Right lobe of liver (tissue), 4 donors: ENCODE data around the gene PCAT7.

ENCODE experiments used
- POLR2A ChIP-seq: fragments of 450-650 bp; IDR thresholded peaks from one replicate; pipeline ENCODE4 v1.6.1; 2017; ENCODE audit warnings: antibody characterized with exemption, mild to moderate bottlenecking
- TF ChIP-seq, protein P1 (sequence below), 4 donors: fragments of 200-600 bp in 3 of 4; fragments of 450-650 bp in 1 of 4; IDR thresholded peaks; one replicate each; pipeline versions ENCODE4 v1.5.1 to v1.8.0; 2016 to 2022; ENCODE audit warnings: antibody characterized with exemption in 4 of 4, mild to moderate bottlenecking in 2 of 4
- donor health status: DM: no; HTN: no; CAD: no.
- donor health status: DM: no; HTN: no; CAD: no.
- donor health status: DM: no; HTN: yes; CAD: no.

- TF ChIP-seq, protein P1, sequence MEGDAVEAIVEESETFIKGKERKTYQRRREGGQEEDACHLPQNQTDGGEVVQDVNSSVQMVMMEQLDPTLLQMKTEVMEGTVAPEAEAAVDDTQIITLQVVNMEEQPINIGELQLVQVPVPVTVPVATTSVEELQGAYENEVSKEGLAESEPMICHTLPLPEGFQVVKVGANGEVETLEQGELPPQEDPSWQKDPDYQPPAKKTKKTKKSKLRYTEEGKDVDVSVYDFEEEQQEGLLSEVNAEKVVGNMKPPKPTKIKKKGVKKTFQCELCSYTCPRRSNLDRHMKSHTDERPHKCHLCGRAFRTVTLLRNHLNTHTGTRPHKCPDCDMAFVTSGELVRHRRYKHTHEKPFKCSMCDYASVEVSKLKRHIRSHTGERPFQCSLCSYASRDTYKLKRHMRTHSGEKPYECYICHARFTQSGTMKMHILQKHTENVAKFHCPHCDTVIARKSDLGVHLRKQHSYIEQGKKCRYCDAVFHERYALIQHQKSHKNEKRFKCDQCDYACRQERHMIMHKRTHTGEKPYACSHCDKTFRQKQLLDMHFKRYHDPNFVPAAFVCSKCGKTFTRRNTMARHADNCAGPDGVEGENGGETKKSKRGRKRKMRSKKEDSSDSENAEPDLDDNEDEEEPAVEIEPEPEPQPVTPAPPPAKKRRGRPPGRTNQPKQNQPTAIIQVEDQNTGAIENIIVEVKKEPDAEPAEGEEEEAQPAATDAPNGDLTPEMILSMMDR (IDR thresholded peaks at IDR 0.05) = no peak
- TF ChIP-seq POLR2A = no peak
Observed at GRCh38 chr9:94610181-94610606, 55.3 kb downstream of the PCAT7 start.
